ENCODE measurements around the gene ARHGEF10L. TPM values are rescaled to one million over a fixed set of nuclear protein-coding genes. Genes with fewer than 3 reads are reported as not detected.

The ARHGEF10L gene
- total RNA-seq, 1 experiment from 2014 or later: 11.2 TPM

DNA sequence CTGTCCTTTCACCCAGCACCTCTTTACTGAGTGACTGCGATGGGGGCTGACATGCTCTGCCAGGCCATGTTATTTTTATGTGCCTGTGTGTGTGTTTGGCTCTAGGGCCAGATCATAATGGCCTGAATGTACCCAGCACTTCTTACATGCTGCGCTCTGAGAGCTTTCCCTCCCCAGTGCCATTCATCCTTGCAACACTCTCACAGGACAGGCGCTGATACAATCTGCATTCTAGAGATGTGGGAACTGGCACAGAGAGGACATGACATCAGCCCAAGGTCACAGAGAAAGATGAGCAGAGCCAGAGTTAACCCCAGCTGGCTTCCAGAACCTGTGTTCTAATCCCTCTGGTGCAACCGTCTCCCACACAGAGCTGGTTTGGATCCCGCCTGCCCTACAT lies 54.5 kb downstream of the ARHGEF10L start:
- Histone ChIP-seq H3K27ac (ENCODE audit: low read length) (no peak overlapping the region), H3K4me1 (ENCODE audit: insufficient read depth, low read length) (no peaks in the 10 kb centered on the region), H3K4me3 (ENCODE audit: low read length) (no peak overlapping the region), H4K20me1 (ENCODE audit: low read length) (no peaks in the 10 kb centered on the region), H3K4me2 (ENCODE audit: low read length) (no peak overlapping the region), H3K27me3 (ENCODE audit: low read length) (no peaks in the 10 kb centered on the region), H2AFZ (ENCODE audit: low read length) (no peak overlapping the region), H3K9ac (ENCODE audit: low read length) (no peak overlapping the region), H3K36me3 (ENCODE audit: low read depth, low read length) (no peaks in the 10 kb centered on the region), H3F3A (ENCODE audit: low read length, unreplicated experiment) (no peaks in the 10 kb centered on the region), H3K9me2 (replicated peaks; ENCODE audit: low read length) (no peaks in the 10 kb centered on the region), H3K9me3 (ENCODE audit: low read length) (no peaks in the 10 kb centered on the region), H3K79me2 (ENCODE audit: low read length) (no peaks in the 10 kb centered on the region)
- BruUV-seq (replicated peaks): no TSS peak
- no peak for ATAC-seq
- TF ChIP-seq, protein P1, sequence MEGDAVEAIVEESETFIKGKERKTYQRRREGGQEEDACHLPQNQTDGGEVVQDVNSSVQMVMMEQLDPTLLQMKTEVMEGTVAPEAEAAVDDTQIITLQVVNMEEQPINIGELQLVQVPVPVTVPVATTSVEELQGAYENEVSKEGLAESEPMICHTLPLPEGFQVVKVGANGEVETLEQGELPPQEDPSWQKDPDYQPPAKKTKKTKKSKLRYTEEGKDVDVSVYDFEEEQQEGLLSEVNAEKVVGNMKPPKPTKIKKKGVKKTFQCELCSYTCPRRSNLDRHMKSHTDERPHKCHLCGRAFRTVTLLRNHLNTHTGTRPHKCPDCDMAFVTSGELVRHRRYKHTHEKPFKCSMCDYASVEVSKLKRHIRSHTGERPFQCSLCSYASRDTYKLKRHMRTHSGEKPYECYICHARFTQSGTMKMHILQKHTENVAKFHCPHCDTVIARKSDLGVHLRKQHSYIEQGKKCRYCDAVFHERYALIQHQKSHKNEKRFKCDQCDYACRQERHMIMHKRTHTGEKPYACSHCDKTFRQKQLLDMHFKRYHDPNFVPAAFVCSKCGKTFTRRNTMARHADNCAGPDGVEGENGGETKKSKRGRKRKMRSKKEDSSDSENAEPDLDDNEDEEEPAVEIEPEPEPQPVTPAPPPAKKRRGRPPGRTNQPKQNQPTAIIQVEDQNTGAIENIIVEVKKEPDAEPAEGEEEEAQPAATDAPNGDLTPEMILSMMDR (conservative IDR thresholded peaks at IDR 0.05; ENCODE audit: low read depth, low read length): no peak
- TF ChIP-seq EZH2phosphoT487 (IDR thresholded peaks at IDR 0.05; ENCODE audit: borderline replicate concordance, low read length): no peak
- POLR2A ChIA-PET (ENCODE audit: unreplicated experiment): no interaction called here
- intact Hi-C loops (cut with micrococcal nuclease): no loop called here
- CTCF ChIA-PET: no interaction called here
- no peak for DNase-seq

DNA sequence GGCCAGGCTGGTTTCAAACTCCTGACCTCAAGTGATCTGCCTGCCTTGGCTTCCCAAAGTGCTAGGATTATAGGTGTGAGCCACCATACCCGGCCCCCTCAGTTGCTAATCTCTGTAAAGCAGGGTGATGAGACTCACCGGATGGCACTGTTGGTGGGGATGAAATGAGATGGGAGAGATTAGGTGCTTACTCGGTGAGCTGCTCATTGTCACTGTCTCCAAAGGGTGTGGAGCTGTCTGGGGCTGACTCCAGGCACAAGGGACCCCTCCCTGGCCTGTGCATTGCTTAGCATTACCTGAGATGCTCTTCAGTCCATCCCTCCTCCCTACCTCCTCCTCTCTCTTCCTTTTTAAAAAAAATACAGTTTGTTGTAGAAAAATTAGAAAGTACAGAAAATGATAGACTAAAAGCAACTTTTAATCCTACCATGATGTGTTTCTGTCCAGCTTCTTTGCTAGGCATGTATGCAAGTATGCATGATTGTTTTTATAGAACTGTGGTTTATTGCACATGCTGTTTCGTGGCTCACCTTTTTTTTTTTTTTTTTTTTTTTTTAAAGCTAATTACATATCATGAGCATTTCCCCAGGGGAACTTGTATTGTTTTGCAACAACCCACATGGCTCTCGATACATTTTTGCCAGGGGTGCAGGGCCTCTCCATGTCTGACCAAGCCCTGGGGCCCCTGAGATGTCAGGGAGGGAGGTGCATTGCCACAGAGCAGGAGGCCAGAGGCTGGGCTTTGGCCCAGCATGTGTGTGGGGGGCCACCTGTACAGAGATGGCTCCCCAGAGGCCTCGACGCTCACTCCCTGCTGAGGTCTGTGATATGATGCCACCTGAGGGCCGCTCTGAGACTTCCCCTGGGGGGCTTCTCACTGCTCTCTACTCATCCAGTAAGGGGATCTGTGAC lies 55.4 kb downstream of the ARHGEF10L start:
- Histone ChIP-seq H3K4me2 (ENCODE audit: low read length) (no peak overlapping the region), H2AFZ (ENCODE audit: low read length) (no peak overlapping the region), H3K9me2 (replicated peaks; ENCODE audit: low read length) (no peaks in the 10 kb centered on the region), H3K9ac (ENCODE audit: low read length) (no peak overlapping the region), H4K20me1 (ENCODE audit: low read length) (no peaks in the 10 kb centered on the region), H3K27ac (ENCODE audit: low read length) (no peak overlapping the region), H3K79me2 (ENCODE audit: low read length) (no peaks in the 10 kb centered on the region), H3K4me3 (ENCODE audit: low read length) (no peak overlapping the region), H3K4me1 (ENCODE audit: insufficient read depth, low read length) (no peaks in the 10 kb centered on the region), H3K9me3 (ENCODE audit: low read length) (no peaks in the 10 kb centered on the region), H3K36me3 (ENCODE audit: low read depth, low read length) (no peaks in the 10 kb centered on the region), H3K27me3 (ENCODE audit: low read length) (no peaks in the 10 kb centered on the region), H3F3A (ENCODE audit: low read length, unreplicated experiment) (no peaks in the 10 kb centered on the region)
- ATAC-seq: no peak
- DNase-seq: no peak
- intact Hi-C loops (cut with micrococcal nuclease): no loop called here
- no TSS peak for BruUV-seq (replicated peaks)
- no peak for TF ChIP-seq EZH2phosphoT487 (IDR thresholded peaks at IDR 0.05; ENCODE audit: borderline replicate concordance, low read length)
- TF ChIP-seq EZH2 (IDR thresholded peaks at IDR 0.05; ENCODE audit: low read length, unreplicated experiment): no peak
- TF ChIP-seq, protein P1 (conservative IDR thresholded peaks at IDR 0.05; ENCODE audit: low read depth, low read length): no peak
- CTCF ChIA-PET: interaction anchor here (1.2 kb wide), 1 partner anchor 87 kb away, joined by 6 read pairs; no protein-coding TSS in a partner anchor
- POLR2A ChIA-PET (ENCODE audit: unreplicated experiment): no interaction called here

DNA sequence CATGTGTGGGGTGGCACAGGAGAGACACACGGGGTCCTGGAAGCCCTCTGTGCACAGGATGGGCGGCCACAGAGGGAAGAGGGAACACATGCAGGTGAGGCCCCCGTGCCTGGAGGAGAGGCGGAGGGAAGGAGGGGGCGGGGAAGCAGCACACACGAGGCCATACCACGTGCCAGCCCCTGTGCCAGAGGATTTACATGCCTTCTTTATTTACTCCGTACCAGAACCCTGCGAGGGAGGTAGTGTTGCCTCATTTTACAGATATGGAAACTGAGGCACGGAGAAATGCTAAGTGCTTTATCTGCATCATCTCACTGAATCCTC lies 56.1 kb downstream of the ARHGEF10L start:
- H4K20me1 ChIP-seq (ENCODE audit: low read length): no peaks in the 10 kb centered on the region
- no peak overlapping the region for H3K9ac ChIP-seq (ENCODE audit: low read length)
- ChIA-PET CTCF (interaction anchor here (1.2 kb wide), 1 partner anchor 88 kb away, joined by 6 read pairs; no protein-coding TSS in a partner anchor), POLR2A (ENCODE audit: unreplicated experiment) (no interaction called here)
- no peak overlapping the region for H3K4me3 ChIP-seq (ENCODE audit: low read length)
- H3F3A ChIP-seq (ENCODE audit: low read length, unreplicated experiment): no peaks in the 10 kb centered on the region
- no peaks in the 10 kb centered on the region for H3K27me3 ChIP-seq (ENCODE audit: low read length)
- H2AFZ ChIP-seq (ENCODE audit: low read length): no peak overlapping the region
- ATAC-seq: no peak
- DNase-seq: no peak
- no peaks in the 10 kb centered on the region for H3K9me2 ChIP-seq (replicated peaks; ENCODE audit: low read length)
- H3K4me2 ChIP-seq (ENCODE audit: low read length): no peak overlapping the region
- no peaks in the 10 kb centered on the region for H3K36me3 ChIP-seq (ENCODE audit: low read depth, low read length)
- H3K4me1 ChIP-seq (ENCODE audit: insufficient read depth, low read length): no peaks in the 10 kb centered on the region
- TF ChIP-seq, protein P1 (conservative IDR thresholded peaks at IDR 0.05; ENCODE audit: low read depth, low read length): no peak
- TF ChIP-seq EZH2phosphoT487 (IDR thresholded peaks at IDR 0.05; ENCODE audit: borderline replicate concordance, low read length) (no peak), EZH2 (IDR thresholded peaks at IDR 0.05; ENCODE audit: low read length, unreplicated experiment) (no peak)
- no peaks in the 10 kb centered on the region for H3K9me3 ChIP-seq (ENCODE audit: low read length)
- no peak overlapping the region for H3K27ac ChIP-seq (ENCODE audit: low read length)
- intact Hi-C loops (cut with micrococcal nuclease): no loop called here
- H3K79me2 ChIP-seq (ENCODE audit: low read length): no peaks in the 10 kb centered on the region
- no TSS peak for BruUV-seq (replicated peaks)

All from PC-3 (cell line).